HUES6 (cell line): ENCODE data around the gene IGLL5.
"Not testable (repeated sequence)": the region's sequence is repeated elsewhere in the genome, so short reads cannot be mapped to it uniquely, and the experiment has no call there.

ENCODE experiments used
- H3K27ac ChIP-seq: 2 replicates; pipeline ENCODE4 v1.7.0; 2013; ENCODE audit warnings: low read depth, mild to moderate bottlenecking, low read length, inconsistent platforms
- H3K27me3 ChIP-seq: 2 replicates; pipeline ENCODE4 v1.6.1; 2013; ENCODE audit warnings: low read length; ENCODE audit not compliant: control insufficient read depth, insufficient read depth
- H3K36me3 ChIP-seq: 2 replicates; pipeline ENCODE4 v1.6.1; 2013; ENCODE audit warnings: low read length; ENCODE audit not compliant: control insufficient read depth, insufficient read depth
- H3K4me1 ChIP-seq: 2 replicates; pipeline ENCODE4 v1.6.1; 2013; ENCODE audit warnings: low read length; ENCODE audit not compliant: control insufficient read depth, insufficient read depth
- H3K4me3 ChIP-seq: 2 replicates; pipeline ENCODE4 v1.5.1; 2013; ENCODE audit warnings: low read depth, low read length
- H3K9ac ChIP-seq: one replicate; pipeline ENCODE4 v1.6.1; 2013; ENCODE audit warnings: mild to moderate bottlenecking, low read length
- H3K9me3 ChIP-seq: 2 replicates; pipeline ENCODE4 v1.6.1; 2013; ENCODE audit warnings: low read depth, low read length; ENCODE audit not compliant: control insufficient read depth, insufficient read depth

The IGLL5 gene

GRCh38 chr22:22897091-22897490 is 9.5 kb downstream of the IGLL5 start:
- H3K4me3 ChIP-seq, result no peak overlapping the region
- no peak overlapping the region for H3K27ac ChIP-seq
- H3K27me3 ChIP-seq, result peaks cover 76% of the 10 kb centered on the region
- no peak overlapping the region for H3K9ac ChIP-seq
- no peaks in the 10 kb centered on the region for H3K36me3 ChIP-seq
- no peaks in the 10 kb centered on the region; the same call in 1 of the 2 replicates for H3K4me1 ChIP-seq
- H3K9me3 ChIP-seq, result no peaks in the 10 kb centered on the region

- H3K27ac ChIP-seq, result no peak overlapping the region
- no peaks in the 10 kb centered on the region for H3K9me3 ChIP-seq
- peaks cover 76% of the 10 kb centered on the region for H3K27me3 ChIP-seq
- H3K36me3 ChIP-seq, result no peaks in the 10 kb centered on the region
- no peak overlapping the region for H3K4me3 ChIP-seq
- no peaks in the 10 kb centered on the region; the same call in 1 of the 2 replicates for H3K4me1 ChIP-seq
- no peak overlapping the region for H3K9ac ChIP-seq
Measured at GRCh38 chr22:22897947-22898346, 10.3 kb downstream of the IGLL5 start.

GRCh38 chr22:22898411-22898950 is 10.9 kb downstream of the IGLL5 start:
- H3K4me1 ChIP-seq, H3K4me3 ChIP-seq, H3K9ac ChIP-seq, H3K9me3 ChIP-seq, H3K36me3 ChIP-seq, H3K27ac ChIP-seq: not testable (repeated sequence)
- H3K27me3 ChIP-seq, result peaks cover 76% of the 10 kb centered on the region

GRCh38 chr22:22899342-22900080 is 11.9 kb downstream of the IGLL5 start:
- not testable (repeated sequence) for H3K9ac ChIP-seq, H3K27ac ChIP-seq, H3K36me3 ChIP-seq, H3K9me3 ChIP-seq, H3K4me3 ChIP-seq, H3K4me1 ChIP-seq
- peaks cover 70% of the 10 kb centered on the region for H3K27me3 ChIP-seq

GRCh38 chr22:22900527-22901205 is 13.1 kb downstream of the IGLL5 start:
- peaks cover 58% of the 10 kb centered on the region for H3K27me3 ChIP-seq
- H3K9me3 ChIP-seq, H3K9ac ChIP-seq, H3K4me3 ChIP-seq, H3K36me3 ChIP-seq, H3K4me1 ChIP-seq, H3K27ac ChIP-seq: not testable (repeated sequence)

GRCh38 chr22:22901578-22902218 is 14.1 kb downstream of the IGLL5 start:
- H3K9me3 ChIP-seq, result no peaks in the 10 kb centered on the region
- no peak overlapping the region for H3K4me3 ChIP-seq
- H3K36me3 ChIP-seq, result no peaks in the 10 kb centered on the region
- H3K9ac ChIP-seq, result no peak overlapping the region
- H3K27me3 ChIP-seq, result peaks cover 48% of the 10 kb centered on the region
- H3K4me1 ChIP-seq, result no peaks in the 10 kb centered on the region
- H3K27ac ChIP-seq, result no peak overlapping the region

- Histone ChIP-seq H3K4me1 (no peaks in the 10 kb centered on the region), H3K27me3 (peaks cover 48% of the 10 kb centered on the region), H3K4me3 (no peak overlapping the region), H3K36me3 (no peaks in the 10 kb centered on the region), H3K9ac (no peak overlapping the region), H3K9me3 (no peaks in the 10 kb centered on the region), H3K27ac (no peak overlapping the region)
Measured at GRCh38 chr22:22902247-22903001, 14.8 kb downstream of the IGLL5 start.

- H3K27ac ChIP-seq, result no peak overlapping the region
- H3K9me3 ChIP-seq, result no peaks in the 10 kb centered on the region
- peaks cover 49% of the 10 kb centered on the region for H3K27me3 ChIP-seq
- no peaks in the 10 kb centered on the region for H3K36me3 ChIP-seq
- no peaks in the 10 kb centered on the region for H3K4me1 ChIP-seq
- H3K4me3 ChIP-seq, result no peak overlapping the region
- no peak overlapping the region for H3K9ac ChIP-seq
Measured at GRCh38 chr22:22903355-22903777, 15.8 kb downstream of the IGLL5 start.

- H3K9ac ChIP-seq, H3K9me3 ChIP-seq, H3K36me3 ChIP-seq, H3K4me3 ChIP-seq, H3K4me1 ChIP-seq, H3K27ac ChIP-seq: not testable (repeated sequence)
- H3K27me3 ChIP-seq, result peaks cover 53% of the 10 kb centered on the region
Measured at GRCh38 chr22:22903781-22904192, 16.2 kb downstream of the IGLL5 start.

GRCh38 chr22:22904736-22905135 is 17.1 kb downstream of the IGLL5 start:
- not testable (repeated sequence) for H3K27ac ChIP-seq, H3K9ac ChIP-seq, H3K4me3 ChIP-seq, H3K9me3 ChIP-seq, H3K36me3 ChIP-seq, H3K4me1 ChIP-seq
- H3K27me3 ChIP-seq, result peaks cover 59% of the 10 kb centered on the region
